ENCODE data around the gene CSNK2A3.

- TF ChIP-seq CTCF (IDR thresholded peaks at IDR 0.05; ENCODE audit: borderline replicate concordance, extremely low read depth, low read length, poor library complexity, severe bottlenecking) (no peak), EZH2 (IDR thresholded peaks at IDR 0.05; ENCODE audit: borderline replicate concordance, low read depth, low read length, severe bottlenecking) (no peak)
These were observed 43.1 kb downstream of the CSNK2A3 start for GRCh38 chr11:11309906-11310305.

All from DND-41 (cell line).